ENCODE data around the gene HLA-A.

HLA-A gene

DNA sequence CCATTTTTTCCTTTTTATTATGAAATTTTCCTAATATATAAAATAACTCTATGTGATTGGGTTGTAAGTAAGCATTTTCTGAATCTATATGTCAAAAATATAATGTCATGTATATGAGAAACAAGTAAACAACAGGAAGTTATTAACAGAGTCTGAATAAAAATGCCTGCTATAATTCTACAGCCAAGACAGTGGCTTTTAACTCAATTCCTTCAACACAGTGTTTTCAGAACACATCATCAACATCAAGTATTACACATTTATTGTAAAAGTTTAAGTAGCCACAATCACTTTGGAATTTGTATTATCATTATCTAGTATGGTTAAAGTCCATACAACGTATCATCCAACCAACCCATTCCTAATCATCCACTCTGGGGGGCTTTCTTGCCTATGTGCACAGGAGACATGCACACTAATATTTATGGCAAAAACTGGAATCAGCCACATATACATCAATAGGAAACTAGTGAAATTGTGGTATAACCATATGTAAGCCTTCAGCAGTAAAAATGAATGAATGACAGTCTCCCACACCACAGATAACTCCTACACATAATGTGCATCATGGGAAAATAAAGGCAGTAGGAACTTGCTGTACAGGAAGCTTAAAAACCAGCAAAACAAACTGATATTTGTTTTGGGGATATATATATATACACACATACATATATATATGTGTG, 6.9 kb upstream of the HLA-A start:
- DNase-seq (ENCODE audit: low spot score) = no peak

DNA sequence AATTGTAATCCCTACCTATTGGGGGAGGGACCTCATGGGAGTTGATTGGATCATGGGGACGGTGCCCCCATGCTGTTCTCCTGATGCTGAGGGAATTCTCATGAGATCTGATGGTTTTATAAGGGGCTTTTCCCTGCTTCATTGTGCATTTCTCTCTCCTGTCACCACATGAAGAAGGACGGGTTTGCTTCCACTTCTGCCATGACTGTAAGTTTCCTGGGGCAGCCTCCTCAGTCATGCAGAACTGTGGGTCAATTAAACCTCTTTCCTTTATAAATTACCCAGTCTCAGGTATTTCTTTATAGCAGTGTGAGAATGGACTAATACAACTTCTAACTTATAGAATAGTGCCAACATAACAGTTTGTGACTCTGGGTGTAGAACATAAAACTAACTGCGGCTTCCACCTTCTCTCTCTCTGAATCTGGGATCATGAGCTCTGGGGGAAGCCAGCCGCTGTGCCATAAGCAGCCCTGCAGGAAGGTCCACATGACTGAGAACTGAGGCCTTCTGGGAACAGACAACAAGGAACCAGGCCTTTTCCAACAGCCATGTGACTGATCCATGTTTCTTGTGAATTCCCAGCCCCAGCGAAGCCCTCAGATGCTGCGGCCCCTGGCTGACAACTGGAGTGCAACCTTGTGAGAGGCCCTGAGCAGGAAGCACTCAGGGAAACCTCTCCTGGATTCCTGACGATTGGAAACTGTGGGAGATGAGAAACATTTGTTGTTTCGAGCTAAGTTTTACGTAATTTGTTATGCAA, 3.4 kb upstream of the HLA-A start:
- no peak for DNase-seq (ENCODE audit: low spot score)

DNA sequence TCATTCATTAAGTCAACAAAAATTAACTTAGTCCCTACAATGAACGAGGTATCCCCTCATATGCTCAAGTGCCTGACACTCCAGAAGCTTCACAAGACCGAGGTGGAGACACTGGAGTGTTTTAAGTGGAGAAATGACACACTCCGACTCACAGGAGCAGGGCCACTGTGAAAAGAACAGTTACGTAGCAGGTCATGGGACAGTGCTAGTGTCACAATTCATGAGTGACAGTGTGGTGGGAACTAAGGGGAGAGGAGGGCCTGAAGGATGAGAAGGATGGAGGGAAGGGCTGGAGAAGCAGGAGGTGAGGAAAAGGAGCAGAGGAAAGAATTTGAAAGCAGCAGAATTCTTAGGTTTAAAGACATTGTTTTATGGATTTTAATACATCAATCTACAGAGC, 1.3 kb upstream of the HLA-A start:
- no peak for DNase-seq (ENCODE audit: low spot score)

DNA sequence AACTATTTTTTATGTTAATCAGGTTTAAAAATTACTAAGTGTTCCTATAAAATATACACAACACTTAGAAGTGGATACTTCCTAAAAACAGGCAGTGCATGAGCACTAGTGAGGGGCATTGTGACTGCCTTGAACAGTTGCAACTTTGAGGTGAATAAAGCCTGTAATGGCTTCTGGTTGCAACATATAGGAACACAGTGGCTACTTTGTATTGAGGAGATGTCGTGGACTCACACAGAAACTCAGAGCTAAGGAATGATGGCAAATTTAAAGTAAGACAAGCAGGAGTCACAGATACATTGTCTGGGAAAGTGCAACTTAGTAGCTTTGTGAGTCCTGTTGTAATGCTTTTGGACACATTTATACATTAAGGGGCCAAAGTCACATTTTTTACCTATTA, 861 bp upstream of the HLA-A start:
- DNase-seq (ENCODE audit: low spot score) = no peak

DNA sequence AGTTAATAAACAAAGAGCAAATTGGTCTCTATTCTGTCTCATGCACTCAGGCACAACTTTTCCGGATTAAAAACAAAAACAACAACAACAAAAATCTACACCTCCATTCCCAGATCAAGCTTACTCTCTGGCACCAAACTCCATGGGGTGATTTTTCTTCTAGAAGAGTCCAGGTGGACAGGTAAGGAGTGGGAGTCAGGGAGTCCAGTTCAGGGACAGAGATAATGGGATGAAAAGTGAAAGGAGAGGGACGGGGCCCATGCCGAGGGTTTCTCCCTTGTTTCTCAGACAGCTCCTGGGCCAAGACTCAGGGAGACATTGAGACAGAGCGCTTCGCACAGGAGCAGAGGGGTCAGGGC, 437 bp upstream of the HLA-A start:
- DNase-seq (ENCODE audit: low spot score) = no peak

DNA sequence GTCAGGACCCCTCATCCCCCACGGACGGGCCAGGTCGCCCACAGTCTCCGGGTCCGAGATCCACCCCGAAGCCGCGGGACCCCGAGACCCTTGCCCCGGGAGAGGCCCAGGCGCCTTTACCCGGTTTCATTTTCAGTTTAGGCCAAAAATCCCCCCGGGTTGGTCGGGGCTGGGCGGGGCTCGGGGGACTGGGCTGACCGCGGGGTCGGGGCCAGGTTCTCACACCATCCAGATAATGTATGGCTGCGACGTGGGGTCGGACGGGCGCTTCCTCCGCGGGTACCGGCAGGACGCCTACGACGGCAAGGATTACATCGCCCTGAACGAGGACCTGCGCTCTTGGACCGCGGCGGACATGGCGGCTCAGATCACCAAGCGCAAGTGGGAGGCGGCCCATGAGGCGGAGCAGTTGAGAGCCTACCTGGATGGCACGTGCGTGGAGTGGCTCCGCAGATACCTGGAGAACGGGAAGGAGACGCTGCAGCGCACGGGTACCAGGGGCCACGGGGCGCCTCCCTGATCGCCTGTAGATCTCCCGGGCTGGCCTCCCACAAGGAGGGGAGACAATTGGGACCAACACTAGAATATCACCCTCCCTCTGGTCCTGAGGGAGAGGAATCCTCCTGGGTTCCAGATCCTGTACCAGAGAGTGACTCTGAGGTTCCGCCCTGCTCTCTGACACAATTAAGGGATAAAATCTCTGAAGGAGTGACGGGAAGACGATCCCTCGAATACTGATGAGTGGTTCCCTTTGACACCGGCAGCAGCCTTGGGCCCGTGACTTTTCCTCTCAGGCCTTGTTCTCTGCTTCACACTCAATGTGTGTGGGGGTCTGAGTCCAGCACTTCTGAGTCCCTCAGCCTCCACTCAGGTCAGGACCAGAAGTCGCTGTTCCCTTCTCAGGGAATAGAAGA, 978 bp downstream of the HLA-A start:
- no peak for DNase-seq (ENCODE audit: low spot score)

DNA sequence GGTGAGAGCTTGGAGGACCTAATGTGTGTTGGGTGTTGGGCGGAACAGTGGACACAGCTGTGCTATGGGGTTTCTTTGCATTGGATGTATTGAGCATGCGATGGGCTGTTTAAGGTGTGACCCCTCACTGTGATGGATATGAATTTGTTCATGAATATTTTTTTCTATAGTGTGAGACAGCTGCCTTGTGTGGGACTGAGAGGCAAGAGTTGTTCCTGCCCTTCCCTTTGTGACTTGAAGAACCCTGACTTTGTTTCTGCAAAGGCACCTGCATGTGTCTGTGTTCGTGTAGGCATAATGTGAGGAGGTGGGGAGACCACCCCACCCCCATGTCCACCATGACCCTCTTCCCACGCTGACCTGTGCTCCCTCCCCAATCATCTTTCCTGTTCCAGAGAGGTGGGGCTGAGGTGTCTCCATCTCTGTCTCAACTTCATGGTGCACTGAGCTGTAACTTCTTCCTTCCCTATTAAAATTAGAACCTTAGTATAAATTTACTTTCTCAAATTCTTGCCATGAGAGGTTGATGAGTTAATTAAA, 3.0 kb downstream of the HLA-A start:
- DNase-seq (ENCODE audit: low spot score) = no peak

DNA sequence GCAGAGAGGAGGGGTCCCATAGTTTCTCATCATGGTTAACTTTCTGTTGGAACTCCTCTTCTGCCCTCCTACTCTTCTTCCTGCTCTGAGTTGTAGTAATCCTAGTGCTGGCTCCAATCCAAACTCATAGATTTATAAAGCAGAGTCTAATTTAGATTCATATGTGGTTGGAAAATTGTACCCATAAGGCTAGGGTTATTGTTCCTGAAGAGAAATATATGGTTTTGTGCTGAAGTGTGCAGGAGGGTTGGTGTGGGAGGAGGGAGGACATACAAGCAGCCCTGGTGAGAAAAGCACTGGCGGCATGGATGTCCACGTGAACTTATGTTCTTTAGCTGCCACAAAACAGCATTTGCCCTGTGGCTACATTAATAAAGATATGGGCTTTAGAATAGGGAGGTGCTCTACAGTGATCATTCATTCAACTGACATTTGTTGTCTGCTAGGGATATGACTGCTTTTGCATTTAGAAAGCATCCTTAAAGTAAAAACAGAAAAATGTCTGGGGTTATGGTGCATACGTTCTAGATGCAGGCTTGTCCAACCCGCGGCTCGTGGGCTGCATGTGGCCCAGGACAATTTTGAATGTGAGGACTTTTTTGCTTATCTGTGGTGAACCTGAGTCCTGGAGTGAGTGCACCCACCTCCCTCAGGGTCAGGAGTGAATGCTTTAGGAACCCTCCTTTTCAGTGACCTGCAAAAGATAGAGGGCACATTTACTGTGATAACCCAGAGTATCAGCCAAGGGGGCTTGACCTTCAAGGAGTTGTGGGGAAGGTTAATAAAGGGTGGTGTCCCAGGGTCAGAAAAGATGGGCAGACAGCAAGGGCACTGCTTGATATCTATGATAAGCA, 4.1 kb downstream of the HLA-A start:
- no peak for DNase-seq (ENCODE audit: low spot score)

DNA sequence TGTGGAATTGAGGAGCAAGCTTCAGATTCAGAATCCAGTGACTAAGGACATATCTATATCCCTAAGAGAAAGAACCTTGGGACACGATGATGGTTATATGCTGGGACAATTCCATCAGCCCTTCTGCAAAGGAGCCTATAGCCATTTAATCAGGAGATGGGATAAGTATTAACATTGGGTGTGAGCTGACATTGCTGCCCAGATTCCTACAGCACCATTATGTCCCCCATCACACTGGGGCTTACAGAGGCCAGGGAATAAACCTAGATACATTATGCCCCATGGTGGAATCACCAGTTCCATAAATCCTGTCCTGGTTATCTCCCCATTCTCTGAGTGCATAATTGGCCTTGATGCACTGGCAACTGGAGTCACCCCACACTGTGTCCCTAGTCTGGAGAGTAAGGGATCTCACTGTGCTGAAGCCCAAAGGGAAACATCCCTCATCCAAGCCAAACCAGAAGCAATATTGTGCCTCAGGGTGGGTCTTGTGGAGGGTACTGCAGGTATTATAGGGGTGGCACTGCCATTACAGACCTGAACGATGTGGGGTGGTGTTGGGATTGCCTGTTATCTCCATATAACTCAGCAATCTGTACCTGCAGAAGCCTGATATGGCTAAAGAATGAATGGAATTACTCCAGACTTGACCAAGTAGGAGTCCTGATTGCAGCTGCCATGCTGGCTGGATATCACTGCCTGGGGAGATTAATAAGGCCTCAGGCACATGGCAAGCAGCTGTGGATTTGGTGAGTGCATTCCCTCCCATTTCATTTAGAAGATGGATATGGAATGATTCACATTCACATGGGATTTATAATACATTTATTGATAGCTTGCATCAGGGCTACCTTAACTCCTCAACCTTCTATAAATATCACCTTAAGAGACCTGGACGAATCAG, 5.0 kb downstream of the HLA-A start:
- DNase-seq (ENCODE audit: low spot score) = no peak

DNA sequence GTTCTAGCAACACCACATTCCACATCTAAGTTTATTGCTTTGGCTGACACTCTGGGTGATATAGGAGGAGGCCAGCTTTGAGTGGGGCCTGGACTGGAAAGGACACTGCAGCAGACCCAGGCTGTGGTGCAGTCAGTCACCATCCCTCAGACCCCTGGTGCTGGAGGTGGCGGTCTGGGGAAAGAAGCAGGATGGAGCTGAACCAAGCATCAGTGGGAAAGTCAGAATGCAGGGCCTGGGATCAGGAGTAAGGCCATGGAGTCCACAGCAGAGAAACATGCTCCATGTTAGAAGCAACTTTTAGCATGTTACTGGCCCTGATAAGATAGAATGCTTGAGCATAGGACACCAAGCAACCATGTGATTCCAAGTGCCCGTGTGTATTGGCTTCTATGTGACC, 5.9 kb downstream of the HLA-A start:
- DNase-seq (ENCODE audit: low spot score) = no peak

DNA sequence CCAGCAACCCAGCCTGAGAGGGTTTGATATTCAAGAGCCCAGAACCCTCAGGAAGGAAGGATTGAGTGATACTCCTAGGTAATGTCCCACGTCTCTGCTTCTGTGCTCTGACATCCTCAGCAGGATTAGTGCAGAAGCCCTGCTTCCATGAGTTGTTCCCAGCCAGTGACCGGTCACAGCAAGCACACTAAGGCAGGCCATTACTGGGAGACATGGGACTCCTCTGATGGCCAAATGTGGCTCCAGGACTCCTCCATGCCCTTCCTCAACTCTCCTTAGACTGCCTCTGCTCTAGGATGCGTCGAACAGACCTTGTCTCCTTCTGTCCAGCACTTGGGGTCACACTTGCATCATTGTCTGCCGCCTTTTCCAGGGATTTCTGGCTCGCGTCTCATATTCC, 7.6 kb downstream of the HLA-A start:
- no peak for DNase-seq (ENCODE audit: low spot score)

DNA sequence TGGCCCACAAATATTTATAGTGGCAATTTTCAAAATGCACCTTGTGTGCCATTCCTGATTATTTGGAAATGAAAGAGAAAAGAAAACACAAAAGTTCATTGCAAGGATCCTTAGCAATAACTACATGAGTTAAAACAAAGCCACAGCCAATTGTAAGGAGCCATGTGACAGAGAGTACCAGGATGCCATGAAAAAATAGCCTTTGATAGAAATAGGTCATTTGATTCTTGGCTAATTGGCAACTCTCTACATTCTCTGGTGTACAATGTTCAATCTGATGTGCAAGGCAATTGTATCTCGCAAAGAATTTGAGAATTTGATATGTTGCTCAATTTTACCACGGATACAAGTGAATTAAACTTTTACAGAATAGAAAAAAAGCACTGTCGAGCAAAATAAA, 9.6 kb downstream of the HLA-A start:
- no peak for DNase-seq (ENCODE audit: low spot score)

DNA sequence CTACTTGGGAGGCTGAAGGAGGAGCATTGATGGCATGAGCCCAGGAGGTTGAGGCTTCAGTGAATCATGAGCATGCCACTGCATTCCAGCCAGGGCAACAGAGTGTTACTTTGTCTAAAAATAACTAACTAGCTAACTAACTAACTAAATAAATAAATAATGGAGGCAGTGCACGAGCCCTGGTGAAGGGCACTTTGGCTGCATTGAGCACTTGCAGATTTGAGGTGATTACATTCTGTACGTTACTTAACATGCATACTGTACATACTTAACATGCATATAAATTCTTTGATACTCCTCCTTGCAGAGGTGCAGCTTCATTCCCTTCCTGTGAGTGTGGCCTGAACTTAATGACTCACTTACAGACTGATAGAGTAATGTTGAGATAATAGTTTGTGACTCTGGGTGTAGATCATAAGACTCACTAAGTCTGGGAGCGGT, 10.7 kb downstream of the HLA-A start:
- no peak for DNase-seq (ENCODE audit: low spot score)

DNA sequence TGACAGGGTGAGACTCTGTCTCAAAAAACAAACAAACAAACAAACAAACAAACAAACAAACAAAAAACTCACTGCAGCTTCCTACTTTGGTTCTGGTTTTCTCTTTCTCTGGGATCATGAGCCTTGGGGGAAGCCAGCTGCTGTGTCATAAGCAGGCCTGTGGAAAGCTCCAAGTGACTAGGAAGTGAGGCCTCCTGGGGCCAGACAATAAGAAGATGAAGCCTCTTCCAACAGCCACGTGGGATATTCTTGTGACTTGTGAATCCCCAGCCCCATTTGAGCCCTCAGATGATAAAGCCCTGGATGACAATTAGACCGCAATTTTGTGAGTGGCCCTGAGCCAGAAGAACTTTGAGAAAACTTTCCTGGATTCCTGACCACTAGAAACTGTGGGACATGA, 11.4 kb downstream of the HLA-A start:
- DNase-seq (ENCODE audit: low spot score) = no peak

DNA sequence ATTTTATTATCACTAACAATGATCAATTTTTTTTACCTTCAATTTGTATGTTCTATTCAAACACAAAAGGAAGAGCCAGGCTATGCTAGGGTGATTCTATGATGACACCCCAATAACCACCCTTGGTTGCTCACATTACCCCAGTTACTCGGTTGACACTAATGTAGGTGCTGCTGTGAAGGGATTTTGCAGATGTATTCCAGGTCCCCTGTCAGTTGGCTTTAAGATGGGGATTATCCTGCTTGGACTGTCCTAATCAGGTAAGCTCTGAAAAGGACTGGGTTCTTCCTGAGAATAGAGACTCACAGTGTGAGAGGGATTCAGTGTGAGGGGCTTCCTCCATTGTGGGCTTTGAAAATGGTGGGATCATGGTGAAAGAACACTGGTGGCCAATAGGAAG, 11.9 kb downstream of the HLA-A start:
- DNase-seq (ENCODE audit: low spot score) = no peak

DNA sequence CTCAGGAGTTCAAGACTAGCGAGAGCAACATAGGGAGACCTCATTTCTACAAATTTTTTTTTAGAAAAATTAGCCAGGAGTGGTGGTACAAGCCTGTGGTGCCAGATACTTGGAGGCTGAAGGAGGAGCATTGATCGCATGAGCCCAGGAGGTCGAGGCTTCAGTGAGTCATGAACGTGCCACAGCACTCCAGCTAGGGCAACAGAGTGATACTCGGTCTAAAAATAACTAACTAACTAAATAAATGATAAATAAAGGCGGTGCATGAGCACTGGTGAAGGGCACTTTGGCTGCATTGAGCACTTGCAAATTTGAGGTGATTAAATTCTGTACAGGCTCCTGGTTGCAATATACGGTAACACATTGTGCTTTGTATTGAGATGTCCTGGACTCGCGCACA, 13.5 kb downstream of the HLA-A start:
- no peak for DNase-seq (ENCODE audit: low spot score)

DNA sequence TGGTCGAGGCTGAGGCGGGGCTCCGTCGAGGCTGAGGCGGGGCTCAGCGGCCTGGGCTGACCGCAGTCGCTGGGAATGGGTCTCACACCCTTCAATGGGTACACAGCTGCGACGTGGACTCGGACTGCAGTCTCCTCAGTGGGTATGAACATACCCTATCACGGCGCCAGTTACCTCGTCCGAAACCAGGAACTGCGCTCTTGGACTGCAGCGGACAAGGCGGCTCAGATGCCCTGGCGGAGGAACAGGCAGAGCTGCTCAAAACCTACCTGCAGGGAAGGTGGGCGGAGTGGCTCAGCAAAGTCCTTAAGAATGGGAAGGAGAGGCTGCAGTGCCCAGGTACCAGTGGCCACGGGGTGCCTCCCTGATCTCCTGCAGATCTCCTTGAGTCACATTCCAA, 14.2 kb downstream of the HLA-A start:
- DNase-seq (ENCODE audit: low spot score) = no peak

DNA sequence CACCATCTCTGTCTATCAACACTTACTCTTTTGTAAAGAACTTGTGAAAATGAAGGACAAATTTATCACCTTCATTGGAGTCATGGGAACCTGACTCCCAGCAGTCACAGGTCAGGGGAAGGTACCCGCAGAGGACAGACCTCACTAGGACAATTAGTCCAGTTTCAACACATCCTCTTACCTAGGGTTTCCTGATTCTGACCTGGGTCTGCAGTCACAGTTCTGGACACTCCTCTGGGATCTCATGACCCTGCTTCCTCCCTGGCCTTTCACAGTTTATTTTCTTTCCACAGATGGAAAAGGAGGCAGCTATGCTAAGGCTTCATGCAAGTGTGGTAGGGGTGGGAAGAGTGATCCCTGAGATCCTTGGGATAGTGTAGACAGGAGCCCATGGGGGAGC, 15.7 kb downstream of the HLA-A start:
- no peak for DNase-seq (ENCODE audit: low spot score)

DNA sequence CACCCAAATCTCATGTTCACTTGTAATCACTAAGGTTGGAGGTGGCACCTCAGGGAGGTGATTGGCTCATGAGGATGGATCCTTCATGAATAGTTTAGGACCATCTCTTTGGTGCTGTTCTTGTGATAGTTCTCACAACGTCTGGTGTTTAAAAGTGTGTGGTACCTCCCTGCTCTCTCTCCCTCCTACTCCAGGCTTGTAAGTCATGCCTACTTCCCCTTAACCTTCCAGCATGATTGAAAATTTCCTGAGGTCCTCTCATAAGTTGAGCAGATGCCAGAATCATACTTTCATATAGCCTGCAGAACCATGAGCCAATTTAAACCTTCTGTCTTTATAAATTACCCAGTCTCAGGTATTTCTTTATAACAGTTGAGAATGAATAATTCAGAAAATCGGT, 16.6 kb downstream of the HLA-A start:
- no peak for DNase-seq (ENCODE audit: low spot score)

DNA sequence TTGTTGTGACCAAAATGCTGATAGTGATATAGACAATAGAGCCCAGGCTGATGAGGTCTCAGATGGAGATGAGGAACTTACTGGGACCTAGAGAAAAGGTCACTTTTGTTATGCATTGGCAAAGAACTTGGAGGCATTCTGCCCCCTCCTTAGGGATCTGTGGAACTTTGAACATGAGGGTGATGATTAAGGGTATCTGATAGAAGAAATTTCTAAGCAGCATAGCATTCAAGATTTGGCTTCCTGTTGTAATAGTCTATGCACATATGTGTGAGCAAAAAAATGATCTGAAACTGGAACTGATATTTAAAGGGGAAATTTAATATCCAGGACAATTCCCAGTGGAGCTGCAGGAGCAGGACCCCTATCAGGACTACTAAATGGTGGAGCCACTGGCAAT, 17.1 kb downstream of the HLA-A start:
- no peak for DNase-seq (ENCODE audit: low spot score)

DNA sequence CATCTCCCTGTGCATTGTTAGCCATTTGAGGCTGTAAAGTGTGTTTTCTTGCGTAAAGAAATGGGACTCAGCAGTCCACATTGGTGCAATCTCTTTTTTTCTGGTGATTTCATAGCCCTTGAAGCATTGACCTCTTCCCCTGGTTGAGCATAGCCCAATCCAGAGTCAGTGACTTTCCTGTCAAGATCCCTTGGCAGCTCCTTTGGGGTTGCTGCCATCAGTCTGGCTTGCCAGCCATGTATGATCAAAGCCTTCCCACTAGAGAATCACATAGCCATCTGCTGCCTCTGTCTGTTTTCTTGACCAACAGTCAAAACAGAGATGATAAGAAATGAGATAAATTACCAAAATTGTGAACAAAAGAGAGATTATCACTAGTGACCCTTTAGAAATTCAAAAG, 19.6 kb downstream of the HLA-A start:
- no peak for DNase-seq (ENCODE audit: low spot score)

All from hematopoietic multipotent progenitor cell treated with erythropoietin and hydrocortisone succinate and interleukin-3 and kit ligand, for 15 days (in vitro differentiated cells).